Endometrium (tissue), 2 donors: Measurements from ENCODE around the gene GPR107.

ENCODE experiments used
- FAIRE-seq: peaks from 2 replicates; lab custom pipeline; 2012; peaks lifted over from hg19 to GRCh38; lab: Jason Lieb, UNC
- donor health status: control.
- donor health status: control.

GPR107 gene

GRCh38 chr9:130185490-130186031 is 131.9 kb downstream of the GPR107 start:
- no peak for FAIRE-seq

- no peak for FAIRE-seq
Measured at GRCh38 chr9:130186051-130186450, 132.3 kb downstream of the GPR107 start.

GRCh38 chr9:130186839-130187522 is 133.3 kb downstream of the GPR107 start:
- FAIRE-seq: no peak

GRCh38 chr9:130187523-130187846 is 133.8 kb downstream of the GPR107 start:
- no peak for FAIRE-seq

- no peak for FAIRE-seq
Measured at GRCh38 chr9:130188860-130189481, 135.3 kb downstream of the GPR107 start.
